Fibroblast of lung (primary cell): Measurements from ENCODE around the gene ARHGEF4.

Experiments used
- EZH2 ChIP-seq: IDR thresholded peaks from 2 replicates; pipeline ENCODE4 v1.5.1; 2012; ENCODE audit warnings: low read length, control low read depth, mild to moderate bottlenecking; ENCODE audit errors: missing control alignments
- TF ChIP-seq, protein P1 (sequence below), 2 donors: IDR thresholded peaks in 1 of 2; conservative IDR thresholded peaks in 1 of 2; 1 replicate in 1 of 2; 2 replicates in 1 of 2; pipeline ENCODE4 v1.5.1; 2011 to 2012; ENCODE audit warnings: low read length in 2 of 2, control low read depth in 1 of 2, inconsistent platforms in 1 of 2, low read depth in 1 of 2, mild to moderate bottlenecking in 1 of 2

DNA sequence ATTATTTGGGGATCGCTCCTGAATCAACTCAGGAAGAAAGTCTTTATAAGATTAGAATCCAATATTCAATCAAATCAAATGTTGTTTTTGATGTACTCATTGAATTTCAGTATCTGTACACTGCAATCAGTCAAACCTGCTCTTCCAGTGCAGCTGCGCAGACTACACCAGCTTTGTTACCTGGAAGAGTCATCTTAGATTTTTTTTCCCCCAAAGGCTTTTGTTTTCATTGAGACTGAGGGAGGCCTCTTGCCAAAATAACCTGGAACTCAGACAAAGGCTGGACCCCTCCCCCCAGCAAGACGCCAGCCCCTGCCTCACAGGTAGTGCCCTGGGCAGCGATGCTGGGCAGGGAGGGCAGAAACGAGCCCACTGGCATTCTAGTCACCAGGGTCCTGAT is 74.8 kb downstream of the ARHGEF4 start:
- TF ChIP-seq, protein P1, sequence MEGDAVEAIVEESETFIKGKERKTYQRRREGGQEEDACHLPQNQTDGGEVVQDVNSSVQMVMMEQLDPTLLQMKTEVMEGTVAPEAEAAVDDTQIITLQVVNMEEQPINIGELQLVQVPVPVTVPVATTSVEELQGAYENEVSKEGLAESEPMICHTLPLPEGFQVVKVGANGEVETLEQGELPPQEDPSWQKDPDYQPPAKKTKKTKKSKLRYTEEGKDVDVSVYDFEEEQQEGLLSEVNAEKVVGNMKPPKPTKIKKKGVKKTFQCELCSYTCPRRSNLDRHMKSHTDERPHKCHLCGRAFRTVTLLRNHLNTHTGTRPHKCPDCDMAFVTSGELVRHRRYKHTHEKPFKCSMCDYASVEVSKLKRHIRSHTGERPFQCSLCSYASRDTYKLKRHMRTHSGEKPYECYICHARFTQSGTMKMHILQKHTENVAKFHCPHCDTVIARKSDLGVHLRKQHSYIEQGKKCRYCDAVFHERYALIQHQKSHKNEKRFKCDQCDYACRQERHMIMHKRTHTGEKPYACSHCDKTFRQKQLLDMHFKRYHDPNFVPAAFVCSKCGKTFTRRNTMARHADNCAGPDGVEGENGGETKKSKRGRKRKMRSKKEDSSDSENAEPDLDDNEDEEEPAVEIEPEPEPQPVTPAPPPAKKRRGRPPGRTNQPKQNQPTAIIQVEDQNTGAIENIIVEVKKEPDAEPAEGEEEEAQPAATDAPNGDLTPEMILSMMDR (conservative IDR thresholded peaks at IDR 0.05 in 1 of 2, IDR thresholded peaks at IDR 0.05 in 1 of 2; ENCODE audit: low read depth in 1 of 2, low read length in 2 of 2): no peak
- TF ChIP-seq EZH2: no peak
